Panc1 (cell line): Measurements from ENCODE around the gene TP53I3.
"Not testable (repeated sequence)": the region's sequence is repeated elsewhere in the genome, so short reads cannot be mapped to it uniquely, and the experiment has no call there.

ENCODE experiments used
- POLR2AphosphoS5 ChIP-seq: IDR thresholded peaks from 2 replicates; pipeline ENCODE4 v1.6.1; 2012; ENCODE audit warnings: mild to moderate bottlenecking, low read depth, low read length, moderate library complexity
- TF ChIP-seq, protein P1 (sequence below): fragments of 450-650 bp; IDR thresholded peaks from 2 replicates; pipeline ENCODE4 v1.5.1; 2017; ENCODE audit warnings: mild to moderate bottlenecking

DNA sequence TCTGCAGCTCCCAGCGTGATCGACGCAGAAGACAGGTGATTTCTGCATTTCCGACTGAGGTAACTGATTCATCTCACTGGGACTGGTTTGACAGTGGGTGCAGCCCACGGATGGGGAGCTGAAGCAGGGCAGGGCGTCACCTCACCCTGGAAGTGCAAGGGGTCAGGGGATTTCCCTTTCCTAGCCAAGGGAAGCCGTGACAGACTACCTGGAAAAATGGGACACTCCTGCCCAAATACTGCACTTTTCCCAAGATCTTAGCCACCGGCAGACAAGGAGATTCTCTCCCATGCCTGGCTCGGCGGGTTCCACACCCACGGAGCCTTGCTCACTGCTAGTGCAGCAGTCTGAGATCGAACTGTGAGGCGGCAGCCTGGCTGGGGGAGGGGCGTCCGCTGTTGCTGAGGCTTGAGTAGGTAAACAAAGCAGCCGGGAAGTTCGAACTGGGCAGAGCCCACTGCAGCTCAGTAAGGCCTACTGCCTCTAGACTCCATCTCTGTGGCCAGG lies 10.6 kb upstream of the TP53I3 start:
- TF ChIP-seq, protein P1, sequence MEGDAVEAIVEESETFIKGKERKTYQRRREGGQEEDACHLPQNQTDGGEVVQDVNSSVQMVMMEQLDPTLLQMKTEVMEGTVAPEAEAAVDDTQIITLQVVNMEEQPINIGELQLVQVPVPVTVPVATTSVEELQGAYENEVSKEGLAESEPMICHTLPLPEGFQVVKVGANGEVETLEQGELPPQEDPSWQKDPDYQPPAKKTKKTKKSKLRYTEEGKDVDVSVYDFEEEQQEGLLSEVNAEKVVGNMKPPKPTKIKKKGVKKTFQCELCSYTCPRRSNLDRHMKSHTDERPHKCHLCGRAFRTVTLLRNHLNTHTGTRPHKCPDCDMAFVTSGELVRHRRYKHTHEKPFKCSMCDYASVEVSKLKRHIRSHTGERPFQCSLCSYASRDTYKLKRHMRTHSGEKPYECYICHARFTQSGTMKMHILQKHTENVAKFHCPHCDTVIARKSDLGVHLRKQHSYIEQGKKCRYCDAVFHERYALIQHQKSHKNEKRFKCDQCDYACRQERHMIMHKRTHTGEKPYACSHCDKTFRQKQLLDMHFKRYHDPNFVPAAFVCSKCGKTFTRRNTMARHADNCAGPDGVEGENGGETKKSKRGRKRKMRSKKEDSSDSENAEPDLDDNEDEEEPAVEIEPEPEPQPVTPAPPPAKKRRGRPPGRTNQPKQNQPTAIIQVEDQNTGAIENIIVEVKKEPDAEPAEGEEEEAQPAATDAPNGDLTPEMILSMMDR: not testable (repeated sequence)
- TF ChIP-seq POLR2AphosphoS5: not testable (repeated sequence)
